Anterior cingulate cortex (tissue), 58 donors: ENCODE results near the gene ATP6V1G1.

Source experiments
- DNase-seq, 58 donors: peaks; one replicate each; lab custom pipeline; 2025; lab: John Stamatoyannopoulos, UW

ATP6V1G1 gene

DNA sequence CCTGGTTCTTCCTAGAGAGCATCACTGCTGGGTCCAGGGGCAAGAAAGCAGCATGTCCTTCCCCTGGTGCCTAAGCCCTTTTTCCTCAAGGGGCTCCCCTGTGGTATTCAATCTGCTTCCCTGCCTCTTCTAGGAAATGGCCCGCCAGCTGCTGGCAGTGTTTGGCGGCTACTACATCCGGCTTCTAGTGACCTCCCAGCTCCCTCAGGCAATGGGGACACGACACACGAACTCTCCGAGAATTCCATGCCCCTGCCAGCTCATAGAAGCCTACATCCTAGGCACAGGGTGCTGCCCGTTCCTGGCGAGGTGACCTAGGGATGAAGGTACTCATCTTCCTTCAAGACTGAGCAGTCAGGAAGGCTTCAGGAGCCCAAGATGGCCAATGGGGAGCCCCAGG lies 55.4 kb downstream of the ATP6V1G1 start:
- DNase-seq, result no peak

DNA sequence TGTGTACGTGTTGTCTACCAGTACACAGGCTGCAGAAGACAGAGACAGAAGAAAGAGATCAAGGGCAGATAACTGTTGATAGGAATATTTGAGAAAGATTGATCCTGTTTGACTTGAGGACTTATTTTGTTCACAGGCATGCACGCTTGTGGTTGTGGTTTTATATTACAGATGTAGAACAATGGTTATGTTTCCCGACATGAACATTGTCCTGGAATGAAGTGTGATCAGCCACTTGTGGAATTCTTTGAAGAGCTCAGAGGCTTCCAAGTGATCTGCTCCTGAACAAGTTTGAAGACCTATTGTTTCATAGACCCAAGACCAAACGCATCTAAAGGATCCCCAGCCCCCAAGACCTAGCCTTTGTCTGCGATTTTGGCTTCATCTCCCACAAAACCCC lies 56.3 kb downstream of the ATP6V1G1 start:
- DNase-seq, result no peak
